ENCODE data around the gene TMEM165. TPM values are rescaled to one million over a fixed set of nuclear protein-coding genes. Genes with fewer than 3 reads are reported as not detected.

The TMEM165 gene
- total RNA-seq, 1 donor from 2014 or later: 98.7 TPM

- Mint-ChIP-seq H3K4me3 (peak overlapping the region; percentile 42), H3K9me3 (no peaks in the 10 kb centered on the region), H3K27ac (peak overlapping the region; percentile 74), H3K36me3 (peaks cover 9% of the 10 kb centered on the region), H3K4me1 (peaks cover 33% of the 10 kb centered on the region), H3K27me3 (ENCODE audit: low read depth) (no peaks in the 10 kb centered on the region)
- no peak for TF ChIP-seq CTCF (IDR thresholded peaks at IDR 0.05; ENCODE audit: unreplicated experiment)
- no peak for DNase-seq (ENCODE audit: low spot score in 2 of 2, unreplicated experiment in 2 of 2)
These were observed 3.8 kb downstream of the TMEM165 start for GRCh38 chr4:55399581-55399980.

DNA sequence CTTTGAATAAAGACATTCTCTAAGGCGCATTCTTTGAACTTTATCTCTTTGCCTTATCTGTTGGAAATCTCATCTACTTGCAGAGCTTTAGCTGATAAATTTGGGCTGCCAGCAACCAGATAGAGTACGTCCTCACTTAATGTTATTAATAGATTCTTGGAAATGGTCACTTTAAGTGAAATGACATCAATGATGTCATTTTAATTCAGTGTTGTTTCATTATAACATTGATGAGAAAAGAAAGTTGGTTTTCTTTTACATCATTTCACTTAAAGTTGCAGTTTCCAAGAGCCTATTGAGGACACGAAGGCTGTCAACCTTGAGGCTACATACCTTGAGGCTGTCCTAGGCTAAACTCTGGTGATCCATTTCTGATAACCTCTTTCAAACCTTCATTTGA lies 9.3 kb downstream of the TMEM165 start:
- Mint-ChIP-seq H3K27ac (peak overlapping the region; percentile 7), H3K36me3 (peaks cover 26% of the 10 kb centered on the region), H3K27me3 (ENCODE audit: low read depth) (no peaks in the 10 kb centered on the region), H3K4me3 (no peak overlapping the region), H3K4me1 (peaks cover 6% of the 10 kb centered on the region), H3K9me3 (no peaks in the 10 kb centered on the region)
- no peak for TF ChIP-seq CTCF (IDR thresholded peaks at IDR 0.05; ENCODE audit: unreplicated experiment)
- DNase-seq (ENCODE audit: low spot score in 2 of 2, unreplicated experiment in 2 of 2): no peak

GRCh38 chr4:55406545-55406944 lies 10.8 kb downstream of the TMEM165 start:
- H3K27me3 Mint-ChIP-seq (ENCODE audit: low read depth): no peaks in the 10 kb centered on the region
- H3K27ac Mint-ChIP-seq: no peak overlapping the region
- no peak for TF ChIP-seq CTCF (IDR thresholded peaks at IDR 0.05; ENCODE audit: unreplicated experiment)
- H3K4me1 Mint-ChIP-seq: peaks cover 6% of the 10 kb centered on the region
- H3K9me3 Mint-ChIP-seq: no peaks in the 10 kb centered on the region
- peaks cover 22% of the 10 kb centered on the region for H3K36me3 Mint-ChIP-seq
- no peak for DNase-seq (ENCODE audit: low spot score in 2 of 2, unreplicated experiment in 2 of 2)
- no peak overlapping the region for H3K4me3 Mint-ChIP-seq

GRCh38 chr4:55407119-55407518 lies 11.4 kb downstream of the TMEM165 start:
- Mint-ChIP-seq H3K27me3 (ENCODE audit: low read depth) (no peaks in the 10 kb centered on the region), H3K36me3 (peaks cover 26% of the 10 kb centered on the region), H3K9me3 (no peaks in the 10 kb centered on the region), H3K27ac (no peak overlapping the region), H3K4me3 (no peak overlapping the region), H3K4me1 (peaks cover 6% of the 10 kb centered on the region)
- TF ChIP-seq CTCF (IDR thresholded peaks at IDR 0.05; ENCODE audit: unreplicated experiment): no peak
- DNase-seq (ENCODE audit: low spot score in 2 of 2, unreplicated experiment in 2 of 2): no peak

GRCh38 chr4:55407764-55408163 lies 12.0 kb downstream of the TMEM165 start:
- H3K27me3 Mint-ChIP-seq (ENCODE audit: low read depth): no peaks in the 10 kb centered on the region
- H3K4me3 Mint-ChIP-seq: no peak overlapping the region
- peaks cover 6% of the 10 kb centered on the region for H3K4me1 Mint-ChIP-seq
- H3K27ac Mint-ChIP-seq: no peak overlapping the region
- no peaks in the 10 kb centered on the region for H3K9me3 Mint-ChIP-seq
- no peak for DNase-seq (ENCODE audit: low spot score in 2 of 2, unreplicated experiment in 2 of 2)
- H3K36me3 Mint-ChIP-seq: peaks cover 26% of the 10 kb centered on the region
- TF ChIP-seq CTCF (IDR thresholded peaks at IDR 0.05; ENCODE audit: unreplicated experiment): no peak
